Hematopoietic multipotent progenitor cell treated with erythropoietin and hydrocortisone succinate and interleukin-3 and kit ligand, for 15 days (in vitro differentiated cells): ENCODE measurements around the gene IFT43.
"Not testable (repeated sequence)": the region's sequence is repeated elsewhere in the genome, so short reads cannot be mapped to it uniquely, and the experiment has no call there.

Experiments
- DNase-seq: peaks from one replicate; pipeline ENCODE4 v3.0.0-alpha.2; 2015; ENCODE audit warnings: low spot score

Gene IFT43

GRCh38 chr14:75980856-75981255 is 4.7 kb upstream of the IFT43 start:
- no peak for DNase-seq

DNA sequence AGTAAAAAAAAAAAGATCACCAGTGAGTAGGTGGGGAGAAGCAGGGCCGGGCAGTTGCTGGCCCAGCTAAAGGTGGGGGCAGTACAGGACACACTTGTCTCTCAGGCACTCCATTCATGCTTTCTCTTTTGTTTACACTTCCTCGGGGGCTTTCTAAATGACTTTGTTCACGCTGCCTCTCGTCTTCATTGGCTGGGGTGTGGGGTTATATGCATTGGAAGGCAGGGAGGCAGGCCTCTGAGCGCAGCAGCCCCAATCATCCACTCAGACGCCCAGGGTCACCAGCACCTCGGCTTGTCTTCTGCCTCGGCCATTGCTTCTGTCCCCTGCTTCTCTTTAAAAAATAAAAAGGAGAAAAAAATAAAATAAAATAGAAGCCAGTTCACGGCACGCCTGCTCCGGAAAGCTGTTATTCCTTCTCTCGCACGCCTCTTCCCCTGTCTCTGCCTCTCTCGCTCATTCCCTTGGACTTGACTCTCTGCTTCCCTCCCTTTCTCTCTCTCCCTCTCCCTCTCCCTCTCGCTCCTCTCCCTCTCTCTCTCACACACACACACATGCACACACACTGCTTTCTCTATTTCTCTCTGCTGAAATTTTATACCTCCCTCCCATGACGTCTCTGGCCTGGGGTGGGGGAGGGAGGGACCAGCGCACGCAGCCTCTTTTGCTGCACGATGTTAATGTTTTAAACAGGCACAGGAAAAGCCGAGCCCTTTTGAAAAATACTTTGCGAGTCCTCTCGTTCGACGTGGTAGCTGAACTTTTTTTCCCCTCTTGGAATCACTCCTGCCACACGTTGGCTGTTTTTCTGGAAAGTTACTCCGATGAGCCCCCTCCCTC is 3.9 kb upstream of the IFT43 start, which contains the start of gene TGFB3:
TGFB3 (minus strand) TSS at position 570 of the 840 bp plus-strand sequence. CDS start 1,102 bp downstream, outside the sequence.
- peak; percentile 30 for DNase-seq

DNA sequence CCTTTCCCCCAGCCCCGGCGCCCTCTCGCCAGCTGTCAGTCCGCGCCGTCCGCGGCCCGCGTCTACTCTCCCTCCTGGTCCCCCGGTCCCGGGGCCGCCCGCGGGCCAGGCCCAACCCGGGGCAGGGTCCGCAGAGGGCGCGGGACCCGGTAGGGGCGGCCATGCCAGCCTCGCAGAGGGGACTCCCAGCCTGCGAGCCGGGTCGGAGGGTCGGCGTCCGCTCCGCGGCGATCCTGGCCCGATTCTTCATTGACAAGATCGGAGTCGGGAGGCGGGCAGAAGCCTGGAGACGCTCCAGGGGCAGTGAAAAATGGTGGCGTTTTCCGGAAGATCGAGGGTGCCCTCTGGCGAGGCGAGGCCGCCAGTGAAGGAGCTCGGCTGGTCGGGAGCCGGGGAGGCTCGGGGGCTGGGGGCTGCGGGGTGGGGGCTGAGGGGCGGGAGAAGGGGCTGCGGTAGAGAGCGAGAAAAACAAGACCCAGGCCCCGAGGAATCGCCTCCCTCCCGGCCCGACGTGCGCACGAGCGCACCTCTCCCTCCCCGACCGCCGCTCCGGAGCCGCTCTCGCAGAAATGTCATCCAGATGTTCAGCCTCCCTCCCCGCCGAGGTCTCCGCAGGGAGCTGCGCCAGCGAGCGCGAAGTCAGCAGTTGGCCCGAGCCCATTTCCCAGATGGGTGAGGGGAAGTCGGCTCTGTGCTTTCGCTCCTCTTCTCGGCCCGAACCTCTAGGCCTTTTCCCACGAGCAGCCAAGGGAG is 3.1 kb upstream of the IFT43 start:
- peak; percentile 76 for DNase-seq

DNA sequence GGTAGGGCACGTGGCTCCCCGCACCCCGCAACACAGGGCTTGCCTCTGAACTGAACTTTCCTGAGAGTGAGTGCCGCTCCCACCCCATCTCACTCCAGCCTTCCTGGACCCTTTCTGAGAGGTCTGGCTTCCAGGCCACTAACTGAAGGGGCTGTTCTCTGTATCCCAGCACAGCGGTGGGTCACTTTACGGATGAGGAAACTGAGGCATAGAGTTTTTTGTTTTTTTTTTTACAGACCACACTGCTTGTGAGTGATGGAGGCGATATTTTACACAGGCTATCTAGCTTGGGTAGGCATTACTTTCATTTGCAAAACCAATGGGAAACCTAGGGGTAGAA is 2.6 kb upstream of the IFT43 start:
- no peak for DNase-seq

DNA sequence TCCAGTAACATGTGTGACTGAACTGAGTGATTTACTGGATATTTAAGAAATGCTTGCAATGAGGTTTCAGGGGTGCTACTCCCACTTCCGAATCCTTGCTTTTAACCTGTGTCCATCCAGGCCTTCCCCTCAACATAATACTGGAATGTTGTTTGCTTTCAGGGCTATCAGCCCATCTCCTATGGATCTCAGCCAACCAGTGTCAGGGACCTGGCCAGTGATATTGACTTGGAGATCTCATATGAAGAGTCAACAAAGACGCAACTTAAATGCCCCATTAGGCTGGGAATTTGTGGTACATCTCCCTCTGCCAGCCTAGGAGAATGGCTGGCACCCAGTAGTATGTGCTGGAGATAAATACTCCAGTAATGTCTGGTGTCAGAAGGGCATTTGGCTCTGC is 889 bp upstream of the IFT43 start:
- no peak for DNase-seq

DNA sequence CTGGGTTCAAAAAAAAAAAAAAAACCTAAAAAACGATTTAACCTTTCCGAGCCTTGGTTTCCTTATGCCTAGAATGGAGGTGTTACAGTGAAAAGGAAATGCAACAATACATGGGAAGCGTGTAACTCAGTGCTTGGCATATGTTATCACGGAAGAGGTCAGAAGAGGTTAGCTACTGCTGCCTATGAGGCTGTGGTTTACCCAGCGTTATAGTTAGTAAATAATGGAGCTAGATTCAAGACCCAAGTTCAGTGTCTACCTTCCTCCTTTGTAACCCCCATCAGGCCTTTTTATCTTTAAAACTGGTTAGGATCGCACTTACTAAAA is 839 bp downstream of the IFT43 start:
- no peak for DNase-seq

DNA sequence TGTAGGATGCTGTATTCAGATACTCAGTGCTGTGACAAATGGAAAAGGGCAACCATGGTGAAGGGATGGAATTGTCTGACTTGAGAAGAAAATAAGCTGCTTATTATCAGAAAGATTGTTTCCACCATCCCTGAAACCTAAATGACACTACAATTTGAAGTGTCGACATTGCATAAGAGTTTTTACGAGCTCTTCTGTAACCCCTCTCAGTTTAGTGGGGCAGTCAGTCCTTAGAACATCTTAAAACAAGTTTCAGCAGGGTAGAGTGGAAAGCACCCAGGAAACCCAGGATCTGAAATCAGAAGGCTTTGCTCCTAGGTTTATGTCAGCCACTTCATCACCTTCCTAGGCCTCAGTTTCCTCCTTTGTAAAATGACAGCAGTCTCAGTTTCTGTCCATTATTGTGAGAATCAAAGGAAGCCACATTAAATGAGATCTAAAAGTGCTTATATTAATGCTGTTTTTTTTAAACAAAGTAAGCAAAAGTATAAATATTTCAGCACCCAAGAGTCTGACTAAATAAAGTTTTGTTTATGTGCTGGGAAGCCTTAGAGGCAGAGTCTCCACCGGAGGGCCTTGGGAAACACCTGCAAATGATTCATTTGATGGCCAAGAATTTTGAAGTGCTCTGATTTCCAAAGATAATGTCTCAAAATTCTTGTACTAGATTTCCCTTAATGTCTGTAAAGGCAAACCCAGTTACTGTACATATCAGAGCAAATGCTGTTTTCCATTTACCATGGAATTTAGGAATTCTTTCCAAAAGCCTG is 1.8 kb downstream of the IFT43 start:
- no peak for DNase-seq

DNA sequence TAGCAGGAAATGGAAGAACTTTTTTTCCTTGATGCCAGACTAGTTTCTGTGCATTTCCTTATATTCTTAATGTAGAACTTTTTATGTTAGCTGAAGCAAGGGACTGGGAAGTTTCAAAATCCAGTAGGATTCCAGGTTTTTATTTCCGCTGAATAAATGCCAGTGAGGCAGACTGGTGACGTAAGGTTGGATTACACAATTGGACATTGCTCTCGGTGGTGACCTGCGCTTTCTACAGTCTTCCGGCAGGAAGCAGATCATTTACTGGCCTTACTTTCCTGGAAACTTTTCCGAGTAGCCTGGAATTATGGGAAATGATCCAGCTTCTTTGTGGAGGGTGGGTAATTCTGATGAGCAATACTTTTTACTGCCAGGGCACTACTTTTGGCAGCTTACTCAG is 3.6 kb downstream of the IFT43 start:
- no peak for DNase-seq

GRCh38 chr14:75990297-75990696 is 4.7 kb downstream of the IFT43 start:
- no peak for DNase-seq

DNA sequence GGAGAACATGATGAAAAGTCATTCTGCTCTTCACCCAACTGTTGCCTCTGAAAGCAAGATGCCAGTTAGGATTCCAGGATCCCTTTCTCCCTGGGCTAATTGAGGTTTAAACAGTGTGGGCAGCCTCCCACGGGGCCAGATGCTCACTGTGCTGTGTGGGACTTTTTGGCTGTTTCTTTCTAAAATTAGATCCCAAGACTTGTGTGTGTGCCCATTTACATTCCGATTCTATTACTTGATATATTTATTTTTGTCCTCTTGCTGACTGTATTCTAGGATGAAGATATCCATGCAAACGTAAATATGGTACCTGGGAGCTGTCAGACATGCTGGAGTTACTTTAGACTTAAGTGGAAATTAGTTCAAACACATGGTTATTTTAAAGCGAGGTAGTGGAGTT is 6.2 kb downstream of the IFT43 start:
- DNase-seq: no peak

DNA sequence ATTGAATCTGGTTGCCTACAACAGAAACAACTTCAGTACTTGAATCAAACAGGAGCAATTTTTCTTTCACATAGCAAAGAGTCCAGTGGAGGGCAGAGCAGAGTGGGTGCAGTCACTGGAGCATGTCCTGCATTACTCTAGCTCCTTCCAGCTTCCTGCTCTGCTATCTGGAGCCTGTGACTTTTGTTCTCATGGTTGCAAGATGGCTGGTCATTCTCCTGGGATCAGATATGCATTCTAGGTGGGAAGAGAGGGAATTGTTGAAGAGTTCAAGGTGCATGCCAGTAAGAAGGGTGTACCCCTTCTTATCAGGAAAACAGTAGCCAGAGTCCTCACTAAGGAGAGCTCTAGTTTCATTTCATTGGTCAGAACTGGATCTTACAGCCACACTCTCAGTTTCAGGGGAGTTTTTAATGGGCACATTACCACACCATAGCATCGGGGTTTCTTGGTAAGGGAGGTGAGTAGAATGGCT is 8.0 kb downstream of the IFT43 start:
- no peak for DNase-seq

- no peak for DNase-seq
These were observed 9.9 kb downstream of the IFT43 start for GRCh38 chr14:75995372-75996041.

GRCh38 chr14:75996488-75996887 is 10.9 kb downstream of the IFT43 start:
- DNase-seq: no peak

- no peak for DNase-seq
These were observed 14.1 kb downstream of the IFT43 start for GRCh38 chr14:75999511-76000190.

DNA sequence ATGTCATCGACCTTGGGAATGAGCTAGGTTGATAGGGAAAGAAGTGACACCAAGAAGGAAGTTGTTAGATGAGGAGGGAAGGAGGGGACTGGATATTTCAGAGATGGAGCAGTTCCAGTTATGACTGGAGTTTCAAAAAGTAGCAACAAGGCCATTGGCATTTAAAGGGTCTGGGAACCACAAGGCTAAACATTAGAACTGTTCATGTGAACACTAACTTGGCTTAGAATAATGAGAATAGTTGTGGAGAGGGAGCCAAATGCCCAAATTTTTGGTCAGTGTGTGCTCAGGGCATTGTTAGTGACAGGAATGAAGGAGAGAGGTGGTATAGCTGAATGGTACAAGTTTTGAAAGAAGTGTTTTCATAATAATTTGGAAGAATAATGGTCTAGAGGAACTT is 16.8 kb downstream of the IFT43 start:
- DNase-seq: no peak

DNA sequence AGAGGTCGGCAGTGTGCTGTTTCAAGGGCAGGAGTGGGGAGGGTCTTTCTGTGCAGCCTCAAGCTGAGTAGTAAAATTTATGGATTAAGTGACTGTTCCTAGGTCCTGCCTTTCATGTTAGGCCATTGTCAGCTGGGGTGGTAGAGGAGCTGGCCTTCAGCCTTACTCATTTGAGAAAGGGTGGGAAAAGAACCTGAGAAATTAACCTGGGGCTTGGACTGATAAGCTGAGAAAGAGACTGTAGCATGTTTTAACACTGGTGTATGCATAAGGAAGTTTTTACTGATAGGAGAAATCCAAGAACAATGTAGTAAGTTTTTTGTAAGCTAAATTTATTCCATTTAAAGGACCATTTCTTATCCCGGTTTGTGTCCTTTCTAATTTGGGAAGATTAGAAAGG is 20.7 kb downstream of the IFT43 start:
- DNase-seq: no peak

DNA sequence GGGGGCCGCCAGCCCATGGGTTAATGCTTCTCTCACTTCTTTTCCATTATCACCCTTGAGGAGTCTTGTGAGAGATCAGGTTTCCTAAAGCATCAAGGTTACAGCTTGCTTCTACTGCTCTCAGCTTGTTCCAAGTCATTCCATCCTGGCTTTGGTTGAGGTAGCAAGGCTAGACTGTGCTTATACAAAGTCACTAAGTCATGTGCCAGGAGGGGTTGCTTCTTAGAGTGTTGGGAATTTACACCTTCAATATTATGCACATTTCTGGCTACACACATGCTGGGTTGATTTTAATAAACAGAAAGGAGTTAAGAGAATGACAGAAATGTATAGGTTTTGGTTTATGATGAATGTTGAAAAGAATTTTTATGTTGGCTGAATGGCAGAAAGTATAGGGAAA is 21.8 kb downstream of the IFT43 start:
- no peak for DNase-seq

GRCh38 chr14:76007852-76008251 is 22.3 kb downstream of the IFT43 start:
- no peak for DNase-seq

GRCh38 chr14:76009627-76010026 is 24.1 kb downstream of the IFT43 start:
- DNase-seq: not testable (repeated sequence)

DNA sequence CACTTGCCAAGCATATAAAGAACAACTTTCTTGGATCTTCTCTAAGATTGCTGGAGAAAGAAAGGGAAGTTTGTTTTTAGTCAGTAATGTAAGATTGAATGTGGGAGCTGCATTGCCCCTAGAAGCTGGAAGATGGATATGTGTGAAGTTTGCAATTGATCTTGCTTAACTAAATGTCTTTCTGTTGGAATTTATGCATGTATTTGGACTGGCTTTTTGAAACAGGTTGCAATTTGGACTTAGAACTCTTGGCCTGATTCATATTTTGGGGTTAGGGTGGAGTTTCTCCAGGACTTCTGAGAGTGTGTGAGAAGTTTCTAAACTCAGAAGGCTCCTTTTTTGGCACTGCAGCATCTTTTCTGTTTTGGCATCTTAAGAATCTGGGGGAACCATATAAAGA is 26.4 kb downstream of the IFT43 start:
- no peak for DNase-seq

- no peak for DNase-seq
These were observed 26.8 kb downstream of the IFT43 start for GRCh38 chr14:76012354-76012753.

- no peak for DNase-seq
These were observed 29.6 kb downstream of the IFT43 start for GRCh38 chr14:76015191-76015590.
